Right lobe of liver (tissue), 6 donors: Measurements from ENCODE around the gene PPP1CA. TPM values are rescaled to one million over a fixed set of nuclear protein-coding genes. Genes with fewer than 3 reads are reported as not detected.

ENCODE experiments used
- ATAC-seq, 4 donors: fragments of 200-7000 bp; cut with Tn5 transposase; one replicate each; pipeline ENCODE4 v1.9.1; 2020; ENCODE audit warnings: mild to moderate bottlenecking in 4 of 4, moderate library complexity in 4 of 4
- DNase-seq, 3 donors: peaks; one replicate each; pipeline ENCODE4 v3.0.0-alpha.2; 2020
- H3K27ac ChIP-seq, 3 donors: fragments of 200-600 bp; one replicate each; pipeline ENCODE4 v1.8.0; 2022
- H3K27me3 ChIP-seq, 2 donors: fragments of 200-600 bp; one replicate each; pipeline ENCODE4 v1.8.0; 2022
- H3K36me3 ChIP-seq, 4 donors: fragments of 200-600 bp; sonication (generic) in 1 of 4; one replicate each; pipeline versions ENCODE4 v1.5.1 to v1.8.0; 2017 to 2022; ENCODE audit warnings: control low read depth in 1 of 4
- H3K4me1 ChIP-seq, 4 donors: fragments of 200-600 bp; sonication (generic) in 1 of 4; one replicate each; pipeline versions ENCODE4 v1.5.1 to v1.8.0; 2017 to 2022; ENCODE audit warnings: control low read depth in 1 of 4
- H3K4me3 ChIP-seq, 3 donors: fragments of 200-600 bp; one replicate each; pipeline ENCODE4 v1.8.0; 2022
- H3K9me3 ChIP-seq, 4 donors: fragments of 200-600 bp; sonication (generic) in 1 of 4; one replicate each; pipeline versions ENCODE4 v1.5.1 to v1.8.0; 2017 to 2022; ENCODE audit warnings: control low read depth in 1 of 4
- POLR2A ChIP-seq: fragments of 450-650 bp; IDR thresholded peaks from one replicate; pipeline ENCODE4 v1.6.1; 2017; ENCODE audit warnings: antibody characterized with exemption, mild to moderate bottlenecking
- WGBS: methylation state at CpG from one replicate; pipeline ENCODE4 v1.1.6; 2018; ENCODE audit warnings: low coverage, low lambda C conversion rate; ENCODE audit not compliant: insufficient coverage; ENCODE audit errors: missing lambda C conversion rate; 5-methylcytosine and 5-hydroxymethylcytosine counted together
- intact Hi-C, 2 donors: fragments of 100-400 bp; cut with DNase I; formaldehyde crosslinking; loops; one replicate each; pipeline versions ENCODE4 v1.11.2 to v1.14.1; 2022
- total RNA-seq, 6 experiments: library from RNA; depleted of rRNA in 2 of 6; stranded (reverse); fragments of >200 nt in 2 of 6; fragmentation: NEBNext Ultra II Directional in 3 of 6; extraction: Animal tissue kit (Norgen Biotek cat#: 25700) in 3 of 6; gene quantifications; one replicate each; pipeline versions ENCODE4 v1.1.0 to v1.2.4, GENCODE V29; 2016 to 2023
- TF ChIP-seq, protein P1 (sequence below), 4 donors: fragments of 200-600 bp in 3 of 4; fragments of 450-650 bp in 1 of 4; IDR thresholded peaks; one replicate each; pipeline versions ENCODE4 v1.5.1 to v1.8.0; 2016 to 2022; ENCODE audit warnings: antibody characterized with exemption in 4 of 4, mild to moderate bottlenecking in 2 of 4
- donor health status: DM: no; HTN: yes; CAD: no.
- donor health status: DM: no; HTN: no; CAD: no.
- donor health status: DM: no; HTN: no; CAD: no.
- donor health status: DM: no; HTN: yes; CAD: no.
- donor health status: DM: no; HTN: yes; CAD: no.

Gene PPP1CA
- total RNA-seq, 6 experiments from 2014 or later: 64.2 to 102 (median 71.1) TPM

DNA sequence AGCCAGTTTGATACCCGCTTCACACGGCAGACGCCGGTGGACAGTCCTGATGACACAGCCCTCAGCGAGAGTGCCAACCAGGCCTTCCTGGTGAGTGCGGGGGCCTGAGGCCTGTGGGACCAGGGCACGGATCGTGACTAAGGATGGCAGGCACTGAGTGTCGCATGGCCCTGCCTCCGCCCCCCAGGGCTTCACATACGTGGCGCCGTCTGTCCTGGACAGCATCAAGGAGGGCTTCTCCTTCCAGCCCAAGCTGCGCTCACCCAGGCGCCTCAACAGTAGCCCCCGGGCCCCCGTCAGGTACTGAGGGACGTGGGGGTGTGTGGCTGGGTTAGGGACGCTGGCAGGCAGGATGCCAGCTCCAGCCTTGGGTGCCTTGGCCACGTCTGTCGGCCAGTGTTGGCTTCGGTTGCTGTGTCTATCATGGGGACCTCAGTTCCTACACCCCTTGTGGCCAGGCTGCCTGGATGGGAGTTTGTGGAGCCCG is 32.8 kb upstream of the PPP1CA start:
- intact Hi-C loops: no loop called here
- peaks cover 0 to 52% (median 11%) of the 10 kb centered on the region in 4 donors for H3K36me3 ChIP-seq
- H3K4me3 ChIP-seq: no peak overlapping the region
- TF ChIP-seq POLR2A: no peak
- TF ChIP-seq, protein P1, sequence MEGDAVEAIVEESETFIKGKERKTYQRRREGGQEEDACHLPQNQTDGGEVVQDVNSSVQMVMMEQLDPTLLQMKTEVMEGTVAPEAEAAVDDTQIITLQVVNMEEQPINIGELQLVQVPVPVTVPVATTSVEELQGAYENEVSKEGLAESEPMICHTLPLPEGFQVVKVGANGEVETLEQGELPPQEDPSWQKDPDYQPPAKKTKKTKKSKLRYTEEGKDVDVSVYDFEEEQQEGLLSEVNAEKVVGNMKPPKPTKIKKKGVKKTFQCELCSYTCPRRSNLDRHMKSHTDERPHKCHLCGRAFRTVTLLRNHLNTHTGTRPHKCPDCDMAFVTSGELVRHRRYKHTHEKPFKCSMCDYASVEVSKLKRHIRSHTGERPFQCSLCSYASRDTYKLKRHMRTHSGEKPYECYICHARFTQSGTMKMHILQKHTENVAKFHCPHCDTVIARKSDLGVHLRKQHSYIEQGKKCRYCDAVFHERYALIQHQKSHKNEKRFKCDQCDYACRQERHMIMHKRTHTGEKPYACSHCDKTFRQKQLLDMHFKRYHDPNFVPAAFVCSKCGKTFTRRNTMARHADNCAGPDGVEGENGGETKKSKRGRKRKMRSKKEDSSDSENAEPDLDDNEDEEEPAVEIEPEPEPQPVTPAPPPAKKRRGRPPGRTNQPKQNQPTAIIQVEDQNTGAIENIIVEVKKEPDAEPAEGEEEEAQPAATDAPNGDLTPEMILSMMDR (IDR thresholded peaks at IDR 0.05): no peak
- H3K27me3 ChIP-seq: no peaks in the 10 kb centered on the region
- no peaks in the 10 kb centered on the region for H3K9me3 ChIP-seq
- H3K27ac ChIP-seq: no peak overlapping the region
- H3K4me1 ChIP-seq: peaks cover 0 to 6% (median under 1%) of the 10 kb centered on the region in 4 donors
- no CpG with 5 or more reads among the region's 23 CpGs for WGBS
- ATAC-seq (no peak), DNase-seq (no peak)

DNA sequence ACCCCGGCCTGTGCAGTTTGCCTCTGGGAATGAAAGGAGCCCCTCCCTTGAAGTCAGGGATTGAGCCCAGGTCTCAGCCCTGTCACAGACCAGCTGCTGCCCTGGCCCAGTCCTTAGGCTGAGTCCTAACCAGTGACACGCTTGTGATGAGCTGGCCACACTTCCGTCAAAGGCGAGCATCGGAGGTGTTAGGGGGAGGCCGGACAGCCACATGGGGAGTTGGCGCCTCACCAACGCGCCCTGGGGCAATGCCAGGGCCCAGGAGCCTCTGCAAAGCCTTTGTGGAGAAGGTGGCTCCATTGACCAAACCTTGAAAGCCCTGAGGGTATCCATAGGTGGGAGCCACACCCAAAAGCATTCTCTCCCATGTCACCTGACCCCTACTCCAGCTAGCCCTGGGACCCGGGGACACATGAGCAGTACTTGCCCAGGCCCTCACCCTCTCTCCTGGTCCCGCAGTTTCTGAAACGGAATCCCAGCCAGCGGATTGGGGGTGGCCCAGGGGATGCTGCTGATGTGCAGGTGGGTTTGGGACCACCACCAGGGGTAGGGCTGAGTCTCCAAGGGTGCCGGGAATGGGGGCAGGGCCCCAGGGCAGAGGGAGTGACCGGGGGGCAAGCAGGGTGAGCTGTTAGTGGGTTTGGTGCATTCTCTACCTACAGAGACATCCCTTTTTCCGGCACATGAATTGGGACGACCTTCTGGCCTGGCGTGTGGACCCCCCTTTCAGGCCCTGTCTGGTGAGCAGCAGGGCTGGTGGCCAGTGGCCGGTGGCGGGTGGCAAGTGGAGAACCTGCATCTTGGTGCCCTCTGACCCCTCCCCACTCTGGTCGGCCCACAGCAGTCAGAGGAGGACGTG is 32.1 kb upstream of the PPP1CA start:
- no peak for TF ChIP-seq POLR2A
- TF ChIP-seq, protein P1 (IDR thresholded peaks at IDR 0.05): no peak
- no peak for DNase-seq
- H3K36me3 ChIP-seq: peaks cover 0 to 52% (median 11%) of the 10 kb centered on the region in 4 donors
- no peaks in the 10 kb centered on the region for H3K27me3 ChIP-seq
- intact Hi-C loops: no loop called here
- H3K4me3 ChIP-seq: no peak overlapping the region
- H3K4me1 ChIP-seq: peaks cover 0 to 11% (median 2%) of the 10 kb centered on the region in 4 donors
- ATAC-seq: no peak
- no peaks in the 10 kb centered on the region for H3K9me3 ChIP-seq
- H3K27ac ChIP-seq: no peak overlapping the region
- WGBS: 79% methylated on average over 6 of the region's 22 CpGs

DNA sequence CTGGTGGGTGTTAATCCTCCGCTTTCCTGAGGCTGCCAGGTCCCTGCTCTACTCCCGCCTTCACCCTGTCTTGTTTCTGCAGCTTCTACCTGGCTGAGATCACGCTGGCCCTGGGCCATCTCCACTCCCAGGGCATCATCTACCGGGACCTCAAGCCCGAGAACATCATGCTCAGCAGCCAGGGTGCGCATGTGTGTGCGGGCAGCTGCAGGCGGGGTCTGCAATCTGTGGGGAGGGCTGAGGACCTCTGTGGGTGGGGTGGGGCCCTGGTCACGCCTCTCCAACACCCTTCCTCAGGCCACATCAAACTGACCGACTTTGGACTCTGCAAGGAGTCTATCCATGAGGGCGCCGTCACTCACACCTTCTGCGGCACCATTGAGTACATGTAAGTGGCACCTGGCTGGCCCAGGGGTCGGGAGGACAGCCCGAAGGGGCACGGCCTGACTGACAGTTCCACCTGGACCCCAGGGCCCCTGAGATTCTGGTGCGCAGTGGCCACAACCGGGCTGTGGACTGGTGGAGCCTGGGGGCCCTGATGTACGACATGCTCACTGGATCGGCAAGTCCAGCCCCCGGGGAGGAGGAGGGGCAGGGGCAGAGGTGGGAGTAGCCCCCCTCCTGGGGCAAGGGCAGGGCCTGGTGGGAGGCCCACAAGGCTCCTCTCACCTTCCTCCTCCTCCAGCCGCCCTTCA is 31.1 kb upstream of the PPP1CA start:
- Histone ChIP-seq H3K9me3 (no peaks in the 10 kb centered on the region), H3K4me3 (no peak overlapping the region), H3K36me3 (peaks cover 0 to 48% (median 11%) of the 10 kb centered on the region in 4 donors), H3K4me1 (peaks cover 0 to 11% (median 2%) of the 10 kb centered on the region in 4 donors), H3K27ac (no peak overlapping the region), H3K27me3 (no peaks in the 10 kb centered on the region)
- DNase-seq (no peak), ATAC-seq (no peak)
- intact Hi-C loops: no loop called here
- no peak for TF ChIP-seq POLR2A
- TF ChIP-seq, protein P1 (IDR thresholded peaks at IDR 0.05): no peak
- WGBS: 100% methylated on average over 3 of the region's 22 CpGs

DNA sequence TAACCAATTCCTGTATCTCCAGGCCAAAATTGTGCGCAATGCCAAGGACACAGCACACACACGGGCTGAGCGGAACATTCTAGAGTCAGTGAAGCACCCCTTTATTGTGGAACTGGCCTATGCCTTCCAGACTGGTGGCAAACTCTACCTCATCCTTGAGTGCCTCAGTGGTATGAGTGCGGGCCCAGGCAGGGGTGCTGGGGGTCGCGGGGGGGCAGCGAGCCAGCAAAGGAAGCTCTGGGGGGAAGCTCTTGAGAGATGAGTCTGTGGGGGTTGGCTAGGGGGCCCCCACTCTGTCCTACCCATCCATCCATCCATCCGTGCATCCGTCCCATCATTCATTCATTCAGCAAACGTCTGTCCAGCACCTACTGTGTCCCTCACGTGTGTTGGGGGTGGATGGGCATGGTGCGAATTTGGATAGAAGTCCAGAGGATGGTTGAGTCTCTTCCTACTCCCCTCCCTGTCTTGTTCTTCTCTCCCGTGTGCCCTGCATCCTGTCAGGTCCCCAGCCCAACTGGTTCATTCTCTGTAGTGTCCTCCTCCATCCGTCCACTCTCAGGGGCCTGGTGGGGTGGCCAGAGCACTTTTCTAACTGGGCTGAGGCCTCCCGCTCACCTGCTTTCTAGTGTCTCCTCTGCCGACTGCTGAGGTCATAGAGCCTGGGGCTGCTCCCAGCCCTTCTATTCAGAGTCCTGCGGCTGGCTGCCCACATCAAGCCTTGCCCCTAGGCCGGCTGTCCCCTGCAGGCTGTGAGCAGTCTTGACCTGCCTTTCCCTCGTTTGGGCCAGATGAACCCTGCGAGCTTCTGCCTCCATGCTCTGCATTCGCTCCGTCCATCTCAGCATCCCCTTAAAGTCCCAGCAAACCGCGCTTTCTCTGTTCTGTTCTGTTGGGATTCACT is 29.9 kb upstream of the PPP1CA start:
- Histone ChIP-seq H3K27ac (no peak overlapping the region), H3K27me3 (no peaks in the 10 kb centered on the region), H3K36me3 (peaks cover 0 to 45% (median 11%) of the 10 kb centered on the region in 4 donors), H3K4me1 (peaks cover 0 to 19% (median 2%) of the 10 kb centered on the region in 4 donors), H3K9me3 (no peaks in the 10 kb centered on the region), H3K4me3 (no peak overlapping the region)
- ATAC-seq (no peak), DNase-seq (no peak)
- TF ChIP-seq, protein P1 (IDR thresholded peaks at IDR 0.05): no peak
- no peak for TF ChIP-seq POLR2A
- 87% methylated on average over 6 of the region's 24 CpGs for WGBS
- intact Hi-C loops: no loop called here
